Activated T-cell treated with anti-CD3 and anti-CD28 coated beads, Interleukin-2, amount 50 U/mL, for 1 hour (primary cell): ENCODE measurements around the gene EFL1.
"Not testable (repeated sequence)": the region's sequence is repeated elsewhere in the genome, so short reads cannot be mapped to it uniquely, and the experiment has no call there.

Experiments
- DNase-seq: peaks from one replicate; pipeline ENCODE4 v3.0.0-alpha.2; 2020

The EFL1 gene

GRCh38 chr15:82195818-82196217 lies 66.7 kb downstream of the EFL1 start:
- not testable (repeated sequence) for DNase-seq

GRCh38 chr15:82194488-82194887 lies 68.0 kb downstream of the EFL1 start:
- not testable (repeated sequence) for DNase-seq

GRCh38 chr15:82193435-82193834 lies 69.1 kb downstream of the EFL1 start:
- DNase-seq: not testable (repeated sequence)

GRCh38 chr15:82192394-82192793 lies 70.1 kb downstream of the EFL1 start:
- not testable (repeated sequence) for DNase-seq

GRCh38 chr15:82186719-82187406 lies 75.7 kb downstream of the EFL1 start:
- DNase-seq: no peak

- no peak for DNase-seq
Observed at GRCh38 chr15:82186161-82186560, 76.4 kb downstream of the EFL1 start.

- no peak for DNase-seq
Observed at GRCh38 chr15:82184776-82185175, 77.8 kb downstream of the EFL1 start.

- no peak for DNase-seq
Observed at GRCh38 chr15:82184355-82184754, 78.2 kb downstream of the EFL1 start.

- no peak for DNase-seq
Observed at GRCh38 chr15:82183121-82184031, 79.2 kb downstream of the EFL1 start.

GRCh38 chr15:82181371-82181770 lies 81.2 kb downstream of the EFL1 start:
- no peak for DNase-seq

GRCh38 chr15:82178061-82178460 lies 84.5 kb downstream of the EFL1 start:
- no peak for DNase-seq

GRCh38 chr15:82177291-82178010 lies 85.1 kb downstream of the EFL1 start:
- no peak for DNase-seq

- no peak for DNase-seq
Observed at GRCh38 chr15:82176542-82176941, 86.0 kb downstream of the EFL1 start.

- DNase-seq: no peak
Observed at GRCh38 chr15:82174471-82175235, 87.9 kb downstream of the EFL1 start.

GRCh38 chr15:82173108-82173507 lies 89.4 kb downstream of the EFL1 start:
- no peak for DNase-seq

GRCh38 chr15:82172506-82172905 lies 90.0 kb downstream of the EFL1 start:
- no peak for DNase-seq

- DNase-seq: no peak
Observed at GRCh38 chr15:82168757-82169156, 93.8 kb downstream of the EFL1 start.

- no peak for DNase-seq
Observed at GRCh38 chr15:82168296-82168695, 94.2 kb downstream of the EFL1 start.

GRCh38 chr15:82165948-82166376 lies 96.6 kb downstream of the EFL1 start:
- no peak for DNase-seq

- no peak for DNase-seq
Observed at GRCh38 chr15:82159922-82160321, 102.6 kb downstream of the EFL1 start.

GRCh38 chr15:82158811-82159210 lies 103.7 kb downstream of the EFL1 start:
- no peak for DNase-seq

- DNase-seq: no peak
Observed at GRCh38 chr15:82150645-82151044, 111.9 kb downstream of the EFL1 start.
